Upper lobe of right lung (tissue), 1 donor: ENCODE data around the gene TUBB. TPM values are rescaled to one million over a fixed set of nuclear protein-coding genes. Genes with fewer than 3 reads are reported as not detected.
A peak's percentile ranks its signal among the peaks of the same experiment; 100 is the strongest.

Experiments used
- ATAC-seq: fragments of 200-7000 bp; cut with Tn5 transposase; one replicate; pipeline ENCODE4 v1.9.1; 2020; ENCODE audit warnings: mild to moderate bottlenecking, moderate library complexity
- DNase-seq: peaks from one replicate; pipeline ENCODE4 v3.0.0-alpha.2; 2020
- H3K27ac ChIP-seq: fragments of 200-600 bp; one replicate; pipeline ENCODE4 v1.8.0; 2022
- H3K27me3 ChIP-seq: fragments of 200-600 bp; one replicate; pipeline ENCODE4 v1.8.0; 2022; ENCODE audit warnings: mild to moderate bottlenecking
- H3K36me3 ChIP-seq: fragments of 200-600 bp; one replicate; pipeline ENCODE4 v1.8.0; 2022
- H3K4me1 ChIP-seq: fragments of 200-600 bp; one replicate; pipeline ENCODE4 v1.8.0; 2022
- H3K4me3 ChIP-seq: fragments of 200-600 bp; one replicate; pipeline ENCODE4 v1.8.0; 2022; ENCODE audit warnings: mild to moderate bottlenecking
- H3K9me3 ChIP-seq: fragments of 200-600 bp; one replicate; pipeline ENCODE4 v1.8.0; 2022
- CTCF ChIP-seq: fragments of 200-600 bp; IDR thresholded peaks from one replicate; pipeline ENCODE4 v1.8.0; 2022; ENCODE audit warnings: antibody characterized with exemption
- intact Hi-C: fragments of 100-400 bp; cut with DNase I; formaldehyde crosslinking; loops from one replicate; pipeline ENCODE4 v1.11.0; 2022
- total RNA-seq: library from RNA; stranded (reverse); fragmentation: NEBNext Ultra II Directional; extraction: Animal tissue kit (Norgen Biotek cat#: 25700); gene quantifications from one replicate; pipeline ENCODE4 v1.2.1, GENCODE V29; 2021
- donor health status: DM: no; HTN: yes; CAD: no; lungs with severe emphysema.

The TUBB gene
- total RNA-seq, 1 donor from 2014 or later = 243 TPM

- H3K36me3 ChIP-seq = peaks cover 19% of the 10 kb centered on the region
- intact Hi-C loops = loop anchor here (5.0 kb wide), 1 partner anchor 209 kb away; no protein-coding TSS in a partner anchor
- peak overlapping the region; percentile 92 for H3K27ac ChIP-seq
- no peak for ATAC-seq
- no peak for DNase-seq
- H3K4me1 ChIP-seq = peaks cover 55% of the 10 kb centered on the region
- no peaks in the 10 kb centered on the region for H3K9me3 ChIP-seq
- no peaks in the 10 kb centered on the region for H3K27me3 ChIP-seq
- no peak for TF ChIP-seq CTCF
- H3K4me3 ChIP-seq = peak overlapping the region; percentile 78
These were observed 36.8 kb upstream of the TUBB start for GRCh38 chr6:30683183-30683979.

- H3K27ac ChIP-seq = peak overlapping the region; percentile 92
- H3K36me3 ChIP-seq = peaks cover 13% of the 10 kb centered on the region
- H3K4me1 ChIP-seq = peaks cover 54% of the 10 kb centered on the region
- H3K9me3 ChIP-seq = no peaks in the 10 kb centered on the region
- ATAC-seq (no peak), DNase-seq (no peak)
- TF ChIP-seq CTCF = no peak
- intact Hi-C loops = loop anchor here (5.0 kb wide), 1 partner anchor 208 kb away; no protein-coding TSS in a partner anchor
- H3K4me3 ChIP-seq = peak overlapping the region; percentile 78
- no peaks in the 10 kb centered on the region for H3K27me3 ChIP-seq
These were observed 36.2 kb upstream of the TUBB start for GRCh38 chr6:30683980-30684338.

DNA sequence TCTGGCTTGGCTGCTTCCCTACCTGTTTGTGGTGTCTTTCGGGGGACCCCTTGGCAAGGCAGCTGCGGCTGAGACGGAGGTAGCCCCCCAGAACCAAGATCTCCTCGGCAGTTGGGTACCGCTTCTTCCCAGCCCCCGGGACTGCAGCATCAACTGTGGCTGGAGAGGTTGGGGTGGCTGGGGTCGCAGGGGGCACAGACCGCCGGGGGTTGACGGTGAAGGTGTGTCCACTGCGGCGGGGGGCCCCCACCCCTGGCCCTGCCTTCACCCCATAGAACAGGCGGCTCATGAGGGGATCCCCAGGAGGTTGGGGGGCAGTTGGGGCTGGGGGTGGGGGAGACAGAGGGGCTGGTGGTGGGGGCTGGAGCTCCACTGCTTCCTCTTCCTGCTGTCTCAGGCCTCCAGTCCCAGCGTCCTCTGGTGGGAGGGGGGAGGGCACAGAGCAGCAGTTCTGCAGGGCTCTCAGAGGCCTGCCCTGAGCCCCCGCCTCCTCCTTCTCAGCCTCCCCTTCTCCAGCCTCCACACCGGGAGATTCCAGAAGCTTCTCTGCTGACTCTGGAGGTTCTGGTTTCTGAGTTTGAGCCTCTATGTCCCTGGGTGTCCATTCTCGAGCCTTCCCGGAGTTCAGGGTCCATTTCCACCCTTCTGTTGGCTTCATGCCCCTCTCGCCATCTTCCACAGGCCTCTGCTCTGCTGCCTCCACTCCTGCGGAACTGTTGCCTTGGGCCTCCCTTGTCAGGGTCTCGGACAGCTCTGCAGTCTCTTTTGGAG, 35.6 kb upstream of the TUBB start:
- no peak for TF ChIP-seq CTCF
- Histone ChIP-seq H3K27ac (peak overlapping the region; percentile 92), H3K9me3 (no peaks in the 10 kb centered on the region), H3K36me3 (peaks cover 11% of the 10 kb centered on the region), H3K4me1 (peaks cover 49% of the 10 kb centered on the region), H3K4me3 (peak overlapping the region; percentile 78), H3K27me3 (no peaks in the 10 kb centered on the region)
- intact Hi-C loops = loop anchor here (5.0 kb wide), 1 partner anchor 208 kb away; no protein-coding TSS in a partner anchor
- ATAC-seq = peak; percentile 5
- DNase-seq = peak; percentile 76

GRCh38 chr6:30685157-30686008, 34.8 kb upstream of the TUBB start:
- Histone ChIP-seq H3K4me3 (peak overlapping the region; percentile 78), H3K9me3 (no peaks in the 10 kb centered on the region), H3K27me3 (no peaks in the 10 kb centered on the region), H3K27ac (peak overlapping the region; percentile 92), H3K36me3 (peaks cover 3% of the 10 kb centered on the region), H3K4me1 (peaks cover 49% of the 10 kb centered on the region)
- intact Hi-C loops = no loop called here
- DNase-seq (no peak), ATAC-seq (no peak)
- TF ChIP-seq CTCF = peak; percentile 18
